ENCODE measurements around the gene MMRN1. TPM values are rescaled to one million over a fixed set of nuclear protein-coding genes. Genes with fewer than 3 reads are reported as not detected.
"Not testable (repeated sequence)": the region's sequence is repeated elsewhere in the genome, so short reads cannot be mapped to it uniquely, and the experiment has no call there.

Gene MMRN1
- total RNA-seq, 1 donor from 2014 or later: 67.4 TPM

DNA sequence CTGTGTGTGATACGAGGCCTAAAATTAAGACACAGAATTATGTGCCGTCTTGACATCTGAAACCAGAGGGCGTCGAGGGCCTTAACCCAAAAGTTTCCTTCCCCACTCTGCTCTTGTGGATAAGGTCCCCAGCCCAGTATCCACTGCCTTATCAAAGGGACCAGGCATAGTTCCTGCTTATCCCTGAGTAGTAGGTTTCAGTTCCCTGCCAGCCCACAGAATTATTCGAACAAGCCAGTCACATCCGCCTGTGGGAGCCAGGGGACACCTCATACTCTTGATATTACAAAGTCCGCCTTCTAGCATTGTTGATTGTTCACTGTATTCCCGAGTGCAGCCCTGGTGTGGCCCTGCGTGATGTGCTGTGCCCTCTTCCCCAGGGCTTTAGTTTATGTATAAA, 5.4 kb upstream of the MMRN1 start:
- TF ChIP-seq, protein P1, sequence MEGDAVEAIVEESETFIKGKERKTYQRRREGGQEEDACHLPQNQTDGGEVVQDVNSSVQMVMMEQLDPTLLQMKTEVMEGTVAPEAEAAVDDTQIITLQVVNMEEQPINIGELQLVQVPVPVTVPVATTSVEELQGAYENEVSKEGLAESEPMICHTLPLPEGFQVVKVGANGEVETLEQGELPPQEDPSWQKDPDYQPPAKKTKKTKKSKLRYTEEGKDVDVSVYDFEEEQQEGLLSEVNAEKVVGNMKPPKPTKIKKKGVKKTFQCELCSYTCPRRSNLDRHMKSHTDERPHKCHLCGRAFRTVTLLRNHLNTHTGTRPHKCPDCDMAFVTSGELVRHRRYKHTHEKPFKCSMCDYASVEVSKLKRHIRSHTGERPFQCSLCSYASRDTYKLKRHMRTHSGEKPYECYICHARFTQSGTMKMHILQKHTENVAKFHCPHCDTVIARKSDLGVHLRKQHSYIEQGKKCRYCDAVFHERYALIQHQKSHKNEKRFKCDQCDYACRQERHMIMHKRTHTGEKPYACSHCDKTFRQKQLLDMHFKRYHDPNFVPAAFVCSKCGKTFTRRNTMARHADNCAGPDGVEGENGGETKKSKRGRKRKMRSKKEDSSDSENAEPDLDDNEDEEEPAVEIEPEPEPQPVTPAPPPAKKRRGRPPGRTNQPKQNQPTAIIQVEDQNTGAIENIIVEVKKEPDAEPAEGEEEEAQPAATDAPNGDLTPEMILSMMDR (IDR thresholded peaks at IDR 0.05): no peak
- Histone ChIP-seq H3K4me1 (no peaks in the 10 kb centered on the region), H3K4me3 (no peak overlapping the region), H3K36me3 (no peaks in the 10 kb centered on the region), H3K9me3 (no peaks in the 10 kb centered on the region), H3K27me3 (no peaks in the 10 kb centered on the region), H3K27ac (no peak overlapping the region)
- DNase-seq (no peak), ATAC-seq (peak; percentile 71)
- intact Hi-C loops (cut with DNase I): no loop called here

DNA sequence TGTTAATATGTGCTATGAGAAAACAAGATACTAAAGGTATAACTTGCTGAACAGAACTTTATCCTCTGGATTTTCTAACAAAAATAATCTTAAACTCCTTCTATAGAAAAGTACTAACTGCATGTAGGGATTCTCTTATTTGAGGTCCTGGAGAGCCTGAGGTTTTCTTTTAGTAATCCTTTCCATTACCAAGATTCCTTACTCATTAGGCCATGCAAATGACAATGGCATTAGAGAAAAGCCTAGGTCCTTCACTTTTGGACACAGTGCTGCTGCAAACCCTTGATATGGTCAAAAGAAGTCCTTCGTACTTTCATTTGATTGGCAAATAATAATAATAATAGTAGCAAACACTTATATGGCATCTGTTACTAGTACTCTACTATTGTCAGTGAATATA, 3.2 kb downstream of the MMRN1 start:
- Histone ChIP-seq H3K36me3 (no peaks in the 10 kb centered on the region), H3K4me3 (peak overlapping the region; percentile 17), H3K9me3 (no peaks in the 10 kb centered on the region), H3K27me3 (peaks cover 3% of the 10 kb centered on the region), H3K27ac (no peak overlapping the region), H3K4me1 (no peaks in the 10 kb centered on the region)
- DNase-seq (no peak), ATAC-seq (no peak)
- TF ChIP-seq, protein P1 (IDR thresholded peaks at IDR 0.05): no peak
- intact Hi-C loops (cut with DNase I): no loop called here

DNA sequence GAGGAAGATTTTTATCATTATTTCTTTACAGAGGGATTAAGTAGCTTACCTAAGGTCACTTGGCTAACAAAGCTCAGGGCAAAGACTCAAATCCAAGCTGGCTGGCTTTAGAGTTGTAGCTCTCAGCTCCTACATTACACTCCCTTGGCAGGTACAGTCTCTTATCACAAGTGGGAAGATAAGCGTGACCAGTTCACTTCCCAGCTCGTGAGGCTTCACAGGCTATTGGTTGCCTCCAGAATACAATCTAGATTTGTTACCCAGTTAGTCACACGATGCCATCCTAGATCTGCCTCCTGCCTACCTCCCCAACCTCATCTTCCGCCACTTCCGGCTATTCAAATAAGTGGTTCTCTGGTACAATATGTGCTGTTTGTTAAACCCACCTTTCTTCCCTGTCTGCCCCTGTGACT, 3.7 kb downstream of the MMRN1 start:
- no peak overlapping the region for H3K27ac ChIP-seq

DNA sequence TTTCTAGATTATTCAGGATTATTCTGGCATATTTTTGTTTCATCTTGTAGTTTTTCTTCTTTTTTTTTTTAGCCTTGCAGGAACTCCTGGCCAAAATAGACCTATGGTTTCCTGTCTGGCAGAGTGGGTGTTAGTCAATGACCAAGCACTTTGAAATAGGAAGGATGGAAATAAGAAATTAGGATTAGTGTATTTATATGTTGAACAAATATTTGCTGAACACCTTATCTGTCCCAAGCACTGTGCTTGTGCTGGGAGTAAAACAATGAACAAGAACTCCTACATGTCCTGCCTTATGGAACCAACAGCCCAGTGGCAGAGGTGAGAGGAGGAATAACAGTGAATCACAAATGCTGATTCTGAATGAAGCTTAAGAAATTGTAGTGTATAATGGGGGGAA, 4.5 kb downstream of the MMRN1 start:
- TF ChIP-seq, protein P1 (IDR thresholded peaks at IDR 0.05): no peak
- no peaks in the 10 kb centered on the region for H3K36me3 ChIP-seq
- no peak for DNase-seq
- peak overlapping the region; percentile 17 for H3K4me3 ChIP-seq
- H3K27ac ChIP-seq: no peak overlapping the region
- no peaks in the 10 kb centered on the region for H3K9me3 ChIP-seq
- ATAC-seq: no peak
- peaks cover 3% of the 10 kb centered on the region for H3K27me3 ChIP-seq
- H3K4me1 ChIP-seq: no peaks in the 10 kb centered on the region
- intact Hi-C loops (cut with DNase I): no loop called here

More for the DNA sequence above, 3.7 kb downstream of the MMRN1 start:
- Histone ChIP-seq H3K9me3 (no peaks in the 10 kb centered on the region), H3K4me1 (no peaks in the 10 kb centered on the region), H3K27me3 (peaks cover 3% of the 10 kb centered on the region), H3K36me3 (no peaks in the 10 kb centered on the region), H3K4me3 (peak overlapping the region; percentile 17)
- intact Hi-C loops (cut with DNase I): no loop called here
- ATAC-seq (peak; percentile 85), DNase-seq (no peak)
- TF ChIP-seq, protein P1 (IDR thresholded peaks at IDR 0.05): no peak

DNA sequence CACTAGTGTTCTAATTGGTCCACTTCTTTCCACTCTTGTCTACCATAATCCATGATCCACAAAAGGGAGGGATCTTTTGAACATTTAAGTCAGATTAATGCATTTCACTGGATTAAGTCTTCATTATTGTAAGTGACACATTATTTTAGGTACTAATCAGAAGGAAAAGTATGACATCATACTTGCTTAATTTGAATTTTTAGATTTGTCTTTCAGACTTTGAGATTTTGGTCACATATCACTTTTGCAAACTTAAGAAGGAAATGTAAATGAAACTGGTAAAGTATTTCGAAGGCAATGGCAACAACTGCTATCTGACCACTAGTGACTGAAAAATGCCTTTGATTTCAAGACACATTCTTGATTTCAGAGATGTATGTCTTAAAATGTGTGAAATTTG, 5.2 kb downstream of the MMRN1 start:
- no peaks in the 10 kb centered on the region for H3K9me3 ChIP-seq
- TF ChIP-seq, protein P1 (IDR thresholded peaks at IDR 0.05): no peak
- H3K4me3 ChIP-seq: peak overlapping the region; percentile 7
- intact Hi-C loops (cut with DNase I): no loop called here
- DNase-seq: no peak
- H3K36me3 ChIP-seq: no peaks in the 10 kb centered on the region
- no peaks in the 10 kb centered on the region for H3K4me1 ChIP-seq
- no peak overlapping the region for H3K27ac ChIP-seq
- ATAC-seq: no peak
- peaks cover 1% of the 10 kb centered on the region for H3K27me3 ChIP-seq

DNA sequence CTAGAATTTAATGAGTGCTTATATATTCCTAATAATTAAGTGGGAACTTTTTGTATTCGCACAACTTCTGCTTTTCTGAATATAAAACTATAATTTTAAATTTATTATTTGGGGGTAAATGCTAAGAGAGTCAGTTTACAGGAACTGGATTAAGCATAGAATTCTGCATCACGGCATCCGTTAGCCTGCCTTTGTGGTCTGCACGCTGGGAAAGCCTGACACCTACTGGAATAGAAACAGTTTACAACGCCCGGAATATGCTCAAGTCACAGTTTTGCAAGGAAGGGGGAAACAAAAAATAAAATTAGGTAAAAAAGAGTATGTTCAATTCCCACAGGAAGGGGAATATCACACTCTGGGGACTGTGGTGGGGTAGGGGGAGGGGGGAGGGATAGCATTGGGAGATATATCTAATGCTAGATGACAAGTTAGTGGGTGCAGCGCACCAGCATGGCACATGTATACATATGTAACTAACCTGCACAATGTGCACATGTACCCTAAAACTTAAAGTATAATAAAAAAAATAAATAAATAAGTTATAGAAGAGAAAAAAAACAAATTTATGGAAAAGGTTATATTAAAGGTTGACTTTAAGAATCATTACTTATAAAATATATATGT, 7.3 kb downstream of the MMRN1 start:
- H3K4me3 ChIP-seq; H3K36me3 ChIP-seq; H3K4me1 ChIP-seq; intact Hi-C loops (cut with DNase I); DNase-seq; H3K27me3 ChIP-seq; H3K27ac ChIP-seq; H3K9me3 ChIP-seq: not testable (repeated sequence)
- TF ChIP-seq, protein P1 (IDR thresholded peaks at IDR 0.05): peak; percentile 67
- peak; percentile 87 for ATAC-seq
